Body of pancreas (tissue), 4 donors: ENCODE data around the gene TEAD1.

Experiments used
- CTCF ChIP-seq, 7 experiments: fragments of 450-650 bp in 4 of 7; fragments of 200-600 bp in 3 of 7; sonication (generic) in 3 of 7; IDR thresholded peaks; one replicate each; pipeline ENCODE4 v1.5.1; 2016 to 2019; ENCODE audit warnings: antibody characterized with exemption in 7 of 7
- POLR2A ChIP-seq, 3 donors: fragments of 450-650 bp; IDR thresholded peaks; one replicate each; pipeline ENCODE4 v1.6.1; 2016; ENCODE audit warnings: antibody characterized with exemption in 3 of 3, mild to moderate bottlenecking in 2 of 3

GRCh38 chr11:12793065-12793464 is 118.8 kb downstream of the TEAD1 start:
- TF ChIP-seq CTCF (IDR thresholded peaks at IDR 0.05), result no peak
- TF ChIP-seq POLR2A (IDR thresholded peaks at IDR 0.05), result no peak
